B cell (primary cell): ENCODE data around the gene DMKN.

Experiments used
- EZH2 ChIP-seq: IDR thresholded peaks from 2 replicates; pipeline ENCODE4 v1.6.1; 2012; ENCODE audit warnings: borderline replicate concordance, low read depth, mild to moderate bottlenecking, moderate library complexity, low read length; ENCODE audit not compliant: insufficient read depth, poor library complexity, severe bottlenecking
- TF ChIP-seq, protein P1 (sequence below): fragments of 200-600 bp; IDR thresholded peaks from one replicate; pipeline ENCODE4 v1.8.0; 2022; ENCODE audit warnings: antibody characterized with exemption, mild to moderate bottlenecking

DNA sequence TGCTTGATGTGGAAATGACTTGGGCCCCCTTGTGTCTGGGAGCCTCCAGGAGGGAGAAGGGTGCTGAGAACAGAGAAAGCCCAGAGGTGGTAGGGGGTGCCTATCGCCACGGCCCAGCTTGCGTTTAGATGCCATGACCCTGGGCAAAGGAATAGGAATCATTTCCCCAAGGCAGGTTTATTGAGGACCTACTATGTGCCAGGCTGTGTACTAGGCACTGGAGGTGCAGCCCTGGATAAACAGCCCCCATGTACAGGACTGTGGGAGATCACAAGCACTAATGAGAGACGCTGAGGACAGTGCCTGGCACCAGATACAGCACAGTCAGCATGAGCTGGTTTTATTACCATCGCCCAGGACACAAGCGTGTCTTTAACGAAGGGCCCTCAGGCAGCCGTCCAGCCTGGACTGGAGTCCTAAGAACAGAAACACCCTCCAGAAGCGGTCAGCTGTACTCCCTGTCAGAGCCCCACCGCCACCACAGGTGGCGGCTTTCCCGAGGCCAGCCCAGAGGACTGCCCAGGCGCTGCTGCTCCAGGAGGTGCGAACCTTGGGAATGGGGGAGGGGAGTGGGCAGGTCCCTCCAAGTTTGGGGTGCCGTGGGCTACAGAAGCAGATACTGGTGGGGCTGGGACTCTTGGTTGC, 36.6 kb upstream of the DMKN start:
- TF ChIP-seq, protein P1, sequence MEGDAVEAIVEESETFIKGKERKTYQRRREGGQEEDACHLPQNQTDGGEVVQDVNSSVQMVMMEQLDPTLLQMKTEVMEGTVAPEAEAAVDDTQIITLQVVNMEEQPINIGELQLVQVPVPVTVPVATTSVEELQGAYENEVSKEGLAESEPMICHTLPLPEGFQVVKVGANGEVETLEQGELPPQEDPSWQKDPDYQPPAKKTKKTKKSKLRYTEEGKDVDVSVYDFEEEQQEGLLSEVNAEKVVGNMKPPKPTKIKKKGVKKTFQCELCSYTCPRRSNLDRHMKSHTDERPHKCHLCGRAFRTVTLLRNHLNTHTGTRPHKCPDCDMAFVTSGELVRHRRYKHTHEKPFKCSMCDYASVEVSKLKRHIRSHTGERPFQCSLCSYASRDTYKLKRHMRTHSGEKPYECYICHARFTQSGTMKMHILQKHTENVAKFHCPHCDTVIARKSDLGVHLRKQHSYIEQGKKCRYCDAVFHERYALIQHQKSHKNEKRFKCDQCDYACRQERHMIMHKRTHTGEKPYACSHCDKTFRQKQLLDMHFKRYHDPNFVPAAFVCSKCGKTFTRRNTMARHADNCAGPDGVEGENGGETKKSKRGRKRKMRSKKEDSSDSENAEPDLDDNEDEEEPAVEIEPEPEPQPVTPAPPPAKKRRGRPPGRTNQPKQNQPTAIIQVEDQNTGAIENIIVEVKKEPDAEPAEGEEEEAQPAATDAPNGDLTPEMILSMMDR, result no peak
- no peak for TF ChIP-seq EZH2
